ENCODE data around the gene CPZ. TPM values are rescaled to one million over a fixed set of nuclear protein-coding genes. Genes with fewer than 3 reads are reported as not detected.
A peak's percentile ranks its signal among the peaks of the same experiment; 100 is the strongest.

The CPZ gene
- total and polyA plus RNA-seq, 2 of the 4 experiments (the other 2 are of a cell fraction) = 0.90 to 10.3 TPM

DNA sequence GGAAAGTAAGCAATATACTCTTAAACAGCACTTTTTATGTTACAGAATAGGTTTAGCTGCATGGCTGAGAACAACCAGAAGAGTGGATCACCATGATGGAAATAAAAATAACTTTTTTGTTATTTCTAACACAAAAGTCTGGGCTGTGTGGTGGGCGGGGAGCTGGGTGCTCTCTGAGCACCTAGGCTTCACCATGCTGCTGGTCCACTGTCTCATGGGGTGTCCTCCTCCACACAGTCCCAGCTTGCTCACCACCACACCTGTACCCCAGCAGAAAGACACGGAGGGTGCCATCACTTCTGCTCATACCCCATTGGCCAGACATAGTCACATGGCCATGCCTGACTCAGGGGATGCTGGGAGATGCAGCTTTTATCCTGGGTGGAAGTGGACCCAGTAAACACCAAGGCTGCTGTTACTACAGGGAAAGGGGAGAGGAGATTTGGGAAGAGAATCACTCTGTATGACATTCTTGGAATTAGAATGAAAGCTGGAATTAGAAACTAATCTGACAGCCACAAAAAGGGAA lies 45.0 kb downstream of the CPZ start:
- CTCF ChIA-PET = no interaction called here
- no CpG with 5 or more reads among the region's 2 CpGs for WGBS, 2 experiments (ENCODE audit: extremely low coverage in 2 of 2, insufficient read length in 1 of 2)
- no peaks in the 10 kb centered on the region for H3K9me3 ChIP-seq (ENCODE audit: control insufficient read depth, insufficient read depth, low read length)

More for the DNA sequence above, 45.0 kb downstream of the CPZ start:
- DNase-seq (no peak), ATAC-seq (ENCODE audit: low read depth) (no peak)
- Histone ChIP-seq H4K8ac (ENCODE audit: low read depth in 2 of 2, low read length in 2 of 2) (no peak overlapping the region), H3K4me2 (ENCODE audit: low read depth, low read length) (no peak overlapping the region), H3K4me1 (ENCODE audit: control insufficient read depth, insufficient read depth, low read length) (no peaks in the 10 kb centered on the region), H3K18ac (ENCODE audit: low read depth, low read length) (no peak overlapping the region), H3K9ac (ENCODE audit: low read depth, low read length) (no peak overlapping the region), H3K23ac (ENCODE audit: low read depth, low read length) (no peak overlapping the region), H3K14ac (replicated peaks; ENCODE audit: low read depth, low read length) (no peak overlapping the region), H3K56ac (ENCODE audit: extremely low read depth, insufficient read depth, low read length) (no peak overlapping the region), H4K20me1 (ENCODE audit: insufficient read depth, low read length) (no peaks in the 10 kb centered on the region), H3K4ac (ENCODE audit: low read depth, low read length) (no peak overlapping the region), H2BK20ac (ENCODE audit: low read depth, low read length) (no peak overlapping the region), H3K36me3 (ENCODE audit: control insufficient read depth, insufficient read depth, low read length) (no peaks in the 10 kb centered on the region), H3K9me1 (ENCODE audit: insufficient read depth, low read length) (no peaks in the 10 kb centered on the region), H3K4me3 (ENCODE audit: insufficient read depth, low read depth, low read length) (no peak overlapping the region), H3K79me1 (ENCODE audit: low read depth in 1 of 2, low read length in 2 of 2) (no peaks in the 10 kb centered on the region), H2AFZ (replicated peaks; ENCODE audit: low read length, poor library complexity) (no peak overlapping the region), H2AK5ac (ENCODE audit: low read depth, low read length) (no peak overlapping the region), H2BK15ac (ENCODE audit: low read depth, low read length) (no peak overlapping the region), H3K27me3 (ENCODE audit: control insufficient read depth, insufficient read depth, low read length) (peaks cover 8% of the 10 kb centered on the region; the same call in 1 of the 2 replicates), H4K91ac (ENCODE audit: insufficient read depth, low read depth, low read length) (no peak overlapping the region), H2BK5ac (ENCODE audit: low read depth, low read length, poor library complexity, severe bottlenecking) (no peak overlapping the region), H2BK120ac (ENCODE audit: low read depth, low read length) (no peak overlapping the region), H4K5ac (ENCODE audit: low read depth, low read length) (no peak overlapping the region), H3K27ac (ENCODE audit: insufficient read depth, low read length) (no peak overlapping the region), H2AK9ac (replicated peaks; ENCODE audit: low read depth, low read length, poor library complexity) (no peak overlapping the region)
- intact Hi-C loops (cut with micrococcal nuclease) (no loop called here), dilution Hi-C loops (cut with HindIII; ENCODE audit: low sequenced_read_pairs, unreplicated experiment) (no loop called here), in situ Hi-C loops (cut with MboI; ENCODE audit: low sequenced_read_pairs) (no loop called here)
- TF ChIP-seq, protein P1, sequence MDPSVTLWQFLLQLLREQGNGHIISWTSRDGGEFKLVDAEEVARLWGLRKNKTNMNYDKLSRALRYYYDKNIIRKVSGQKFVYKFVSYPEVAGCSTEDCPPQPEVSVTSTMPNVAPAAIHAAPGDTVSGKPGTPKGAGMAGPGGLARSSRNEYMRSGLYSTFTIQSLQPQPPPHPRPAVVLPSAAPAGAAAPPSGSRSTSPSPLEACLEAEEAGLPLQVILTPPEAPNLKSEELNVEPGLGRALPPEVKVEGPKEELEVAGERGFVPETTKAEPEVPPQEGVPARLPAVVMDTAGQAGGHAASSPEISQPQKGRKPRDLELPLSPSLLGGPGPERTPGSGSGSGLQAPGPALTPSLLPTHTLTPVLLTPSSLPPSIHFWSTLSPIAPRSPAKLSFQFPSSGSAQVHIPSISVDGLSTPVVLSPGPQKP (IDR thresholded peaks at IDR 0.05; ENCODE audit: borderline replicate concordance, low read depth, low read length) = no peak
- peak; percentile 52; the same call in 1 of the 2 replicates for TF ChIP-seq USF2 (IDR thresholded peaks at IDR 0.05; ENCODE audit: low read depth, low read length)
- POLR2A ChIA-PET (ENCODE audit: unreplicated experiment) = no interaction called here
- BruUV-seq (replicated peaks) = no TSS peak
